ENCODE data around the gene CCDC148.
A peak's percentile ranks its signal among the peaks of the same experiment; 100 is the strongest.
"Not testable (repeated sequence)": the region's sequence is repeated elsewhere in the genome, so short reads cannot be mapped to it uniquely, and the experiment has no call there.

CCDC148 gene

DNA sequence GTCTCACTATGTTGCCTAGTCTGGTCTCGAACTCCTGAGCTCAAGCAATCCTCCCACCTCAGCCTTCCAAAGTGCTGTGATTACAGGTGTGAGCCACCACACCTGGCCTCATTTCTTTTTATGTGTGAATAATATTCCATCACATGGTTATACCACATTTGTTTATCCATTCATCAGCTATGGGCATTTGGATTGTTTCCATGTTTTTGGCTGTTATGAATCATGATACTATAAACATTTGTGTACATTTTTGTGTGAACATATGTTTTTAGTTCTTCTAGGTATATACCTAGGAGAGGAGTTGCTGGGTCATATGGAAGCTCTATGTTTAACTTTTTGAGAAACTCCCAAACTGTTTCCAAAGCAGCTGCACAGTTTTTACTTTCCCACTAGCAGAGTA is 24.6 kb upstream of the CCDC148 start:
- DNase-seq: no peak

DNA sequence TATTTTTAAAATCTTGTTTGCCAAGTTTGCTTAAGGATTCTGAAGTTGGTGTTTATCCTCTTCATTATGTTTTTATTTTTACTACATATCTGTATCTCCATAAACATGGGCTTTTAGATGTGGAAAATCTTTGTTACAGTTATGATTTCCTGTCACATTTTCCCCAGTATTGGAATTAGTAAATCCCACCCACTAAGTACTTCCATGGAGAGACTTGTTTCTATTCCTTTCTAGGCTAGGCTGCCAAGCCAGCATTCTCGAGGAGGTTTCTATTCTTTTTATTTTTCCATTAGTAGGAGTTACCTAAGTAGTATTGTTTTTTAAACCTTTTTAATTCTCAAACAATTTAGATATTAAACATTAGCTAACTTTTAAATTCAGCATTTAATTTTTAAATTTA is 22.3 kb upstream of the CCDC148 start:
- DNase-seq: no peak

DNA sequence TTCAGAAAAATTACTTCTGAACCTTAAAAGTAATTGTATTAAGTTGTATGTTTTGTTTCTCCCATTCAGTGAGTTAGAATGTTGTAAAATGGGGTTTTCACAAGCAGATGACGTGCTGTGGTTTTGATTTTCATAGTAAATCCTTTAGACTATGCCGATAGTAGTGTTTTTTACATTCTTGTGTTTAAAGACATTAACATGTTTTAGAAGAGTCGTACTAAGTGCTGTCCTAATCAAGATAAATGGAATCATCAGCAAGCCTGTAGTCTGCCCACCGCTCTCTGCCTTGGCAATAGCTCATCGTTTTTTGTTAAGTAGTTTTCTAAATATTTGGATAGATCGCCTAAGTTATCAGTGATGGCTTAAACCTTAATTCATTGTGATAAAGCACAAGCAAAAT is 21.7 kb upstream of the CCDC148 start:
- DNase-seq: no peak

DNA sequence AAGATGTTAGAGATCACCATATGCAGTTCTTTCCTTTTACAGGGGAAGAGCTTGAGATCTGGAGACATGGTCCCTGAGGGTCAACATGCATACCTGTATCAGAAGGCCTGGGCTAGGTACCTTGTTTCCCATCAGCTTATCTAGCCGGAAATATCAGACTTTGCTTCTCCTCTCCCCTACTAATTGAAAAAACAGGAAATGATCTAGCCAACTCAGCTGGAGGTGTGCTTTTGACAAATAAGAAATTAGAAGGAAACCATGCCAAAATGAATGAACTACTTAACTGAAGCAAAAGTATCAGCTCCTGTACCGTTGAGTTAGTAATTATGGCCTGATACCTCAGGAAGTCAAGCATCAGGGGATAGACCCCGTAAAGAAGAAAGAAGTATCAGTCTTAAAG is 20.6 kb upstream of the CCDC148 start:
- DNase-seq: no peak

DNA sequence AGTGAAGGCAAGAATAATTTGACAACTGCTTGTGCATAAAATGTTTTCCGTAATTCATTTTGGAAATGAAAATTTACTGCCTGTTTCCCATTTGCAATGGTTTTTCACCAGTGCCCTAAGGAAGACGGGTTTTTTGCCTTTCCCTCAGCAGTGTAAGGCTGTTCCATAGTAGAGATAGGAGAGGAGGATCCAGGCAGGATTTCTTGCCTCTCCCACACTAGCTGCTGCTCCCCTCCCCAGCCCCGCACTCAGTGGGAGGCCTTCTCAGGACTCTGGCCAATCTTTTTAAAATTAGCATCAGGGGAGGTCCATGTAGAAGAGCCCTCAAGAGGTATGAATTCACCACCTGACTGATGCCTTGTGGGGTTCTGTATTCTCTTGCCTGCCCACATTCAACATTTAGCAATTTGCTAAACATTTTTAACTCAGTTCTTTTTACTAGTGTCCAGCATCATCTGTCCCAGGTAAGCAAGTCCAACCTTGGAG is 18.0 kb upstream of the CCDC148 start:
- DNase-seq: not testable (repeated sequence)

DNA sequence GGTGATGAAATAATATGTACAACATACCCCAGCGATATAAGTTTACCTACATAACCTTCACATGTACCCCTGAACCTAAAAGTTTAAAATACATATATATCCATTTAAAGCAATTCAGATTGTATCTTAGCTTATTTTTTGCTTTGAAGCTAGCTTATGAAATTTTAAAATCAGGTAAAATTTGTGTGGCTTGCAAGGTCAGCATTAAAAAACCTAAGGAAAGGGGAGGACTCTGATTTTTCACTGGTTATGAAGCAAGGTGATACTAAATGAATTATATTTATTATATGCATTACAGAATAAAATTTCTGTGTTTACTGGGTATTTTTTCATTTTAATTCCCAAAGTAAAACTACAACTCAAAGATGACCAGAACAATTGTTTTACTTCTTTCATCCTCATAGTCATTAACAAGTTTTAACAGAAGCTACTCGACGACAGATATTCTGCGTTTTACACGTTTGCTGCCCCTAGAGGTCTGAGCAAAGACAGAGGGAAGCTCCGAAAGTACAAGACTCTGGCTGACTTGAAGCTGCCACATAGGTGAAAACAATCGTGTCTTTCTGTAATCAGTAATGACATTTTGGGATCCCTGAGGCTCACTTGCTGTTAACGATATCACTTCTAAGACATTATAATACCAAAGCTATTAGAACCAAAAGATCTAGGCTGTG is 17.3 kb upstream of the CCDC148 start:
- DNase-seq: no peak

DNA sequence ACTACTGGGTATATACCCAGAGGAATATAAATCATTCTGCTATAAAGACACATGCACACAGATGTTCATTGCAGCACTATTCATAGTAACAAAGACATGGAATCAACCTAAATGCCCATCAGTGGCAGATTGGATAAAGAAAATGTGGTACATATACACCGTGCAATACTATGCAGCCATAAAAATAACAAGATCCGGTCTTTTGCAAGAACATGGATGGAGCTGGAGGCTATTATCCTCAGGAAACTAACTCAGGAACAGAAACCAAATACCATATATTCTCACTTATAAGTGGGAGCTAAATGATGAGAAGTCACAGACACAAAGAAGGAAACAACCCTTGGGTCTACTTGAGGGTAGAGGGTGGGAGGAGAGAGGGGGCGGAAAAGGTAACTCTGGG is 16.7 kb upstream of the CCDC148 start:
- not testable (repeated sequence) for DNase-seq

DNA sequence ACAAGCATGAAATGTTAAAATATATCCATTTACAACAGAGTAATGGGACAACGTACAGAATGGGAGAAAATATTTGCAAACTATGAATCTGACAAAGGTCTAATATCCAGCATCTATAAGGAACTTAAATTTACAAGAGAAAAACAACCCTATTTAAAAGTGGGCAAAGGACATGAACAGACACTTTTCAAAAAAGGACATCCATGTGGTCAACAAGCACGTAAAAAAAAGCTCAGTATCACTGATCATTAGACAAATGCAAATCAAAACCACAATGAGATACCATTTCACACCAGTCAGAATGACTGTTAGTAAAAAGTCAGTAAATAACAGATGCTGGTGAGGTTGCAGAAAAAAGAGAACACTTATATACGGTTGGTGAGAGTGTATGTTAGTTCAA is 16.3 kb upstream of the CCDC148 start:
- DNase-seq: not testable (repeated sequence)

DNA sequence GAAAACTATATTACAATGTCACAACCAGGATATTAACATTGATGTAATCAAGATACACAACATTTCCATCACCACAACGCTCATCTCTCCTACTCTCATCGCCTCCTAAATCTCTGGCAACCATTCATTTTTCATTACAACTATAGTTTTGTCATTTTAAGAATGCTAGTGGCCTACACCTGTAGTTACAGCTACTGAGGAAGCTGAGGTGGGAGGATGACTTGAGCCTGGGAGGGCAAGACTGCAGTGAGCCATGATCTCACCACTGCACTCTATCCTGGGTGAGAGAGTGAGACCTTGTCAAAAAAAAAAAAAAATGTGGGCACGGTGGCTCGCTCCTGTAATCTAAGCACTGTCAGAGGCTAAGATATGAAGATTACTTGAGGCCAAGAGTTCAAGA is 10.7 kb upstream of the CCDC148 start:
- DNase-seq: no peak

DNA sequence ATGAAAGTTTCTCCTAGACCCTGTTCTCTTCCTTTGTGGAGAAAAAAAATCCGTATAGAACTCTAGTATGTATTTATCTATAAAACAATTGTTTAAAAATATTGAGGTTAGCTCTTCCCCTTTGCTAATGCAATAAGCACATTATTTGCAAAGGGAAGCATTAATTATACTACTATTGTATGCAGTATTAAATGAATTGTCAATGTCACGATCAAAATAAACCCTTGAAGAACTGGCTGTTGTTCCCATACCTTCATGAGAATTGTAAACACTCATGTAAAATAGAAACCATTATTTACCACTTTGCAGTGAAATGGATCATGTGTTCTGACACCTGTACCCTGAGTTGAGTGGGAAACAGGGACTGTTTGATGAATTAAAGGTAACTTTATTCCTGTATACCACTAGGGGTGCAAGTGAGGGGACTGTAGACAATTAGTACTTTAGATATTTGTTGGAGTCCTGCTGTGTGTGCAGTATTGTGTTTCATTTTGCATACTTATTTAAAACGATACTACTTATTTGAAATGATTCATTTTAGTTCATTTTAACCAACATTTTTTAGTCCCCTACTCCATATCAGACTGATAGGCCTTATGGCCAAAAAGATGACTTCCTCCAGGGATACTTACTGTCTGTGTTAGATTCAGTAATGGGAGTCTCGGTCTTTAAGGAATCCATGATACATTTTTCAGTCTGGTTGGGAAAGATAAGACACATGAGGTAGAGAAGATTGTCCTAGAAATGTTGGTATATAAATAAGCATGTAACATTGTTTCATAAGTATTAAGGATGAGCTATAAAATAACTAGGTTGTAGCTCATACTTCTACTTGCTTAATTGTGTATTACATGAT is 8.1 kb upstream of the CCDC148 start:
- DNase-seq: no peak

DNA sequence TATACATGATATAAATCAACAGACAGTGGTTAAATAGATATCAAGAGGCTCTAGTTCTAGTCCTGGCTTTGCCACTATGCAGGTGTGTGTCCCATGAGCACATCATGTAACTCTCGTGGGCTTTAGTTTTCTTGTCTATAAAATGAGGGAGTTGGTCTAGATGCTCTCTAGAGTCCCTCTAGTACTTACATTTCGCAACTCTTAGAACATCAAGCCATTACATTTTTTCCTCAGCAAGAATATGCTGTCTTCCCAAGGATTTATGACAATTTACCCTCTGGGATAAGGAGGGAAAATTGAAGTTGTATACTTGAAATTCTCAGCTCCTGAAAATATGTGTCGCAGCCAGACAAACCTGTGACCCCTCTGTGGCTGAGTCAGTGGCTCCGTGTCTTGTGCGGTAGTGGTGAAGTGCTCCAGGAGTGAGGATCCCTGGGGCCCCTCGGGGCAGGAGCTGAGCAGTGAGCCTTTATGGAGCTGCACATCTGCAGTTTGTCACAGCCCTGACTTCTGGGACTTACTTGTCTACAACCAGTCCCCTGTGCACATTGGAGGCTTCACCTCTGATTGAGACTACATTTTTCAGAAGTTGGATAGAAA is 7.0 kb upstream of the CCDC148 start:
- DNase-seq: no peak

DNA sequence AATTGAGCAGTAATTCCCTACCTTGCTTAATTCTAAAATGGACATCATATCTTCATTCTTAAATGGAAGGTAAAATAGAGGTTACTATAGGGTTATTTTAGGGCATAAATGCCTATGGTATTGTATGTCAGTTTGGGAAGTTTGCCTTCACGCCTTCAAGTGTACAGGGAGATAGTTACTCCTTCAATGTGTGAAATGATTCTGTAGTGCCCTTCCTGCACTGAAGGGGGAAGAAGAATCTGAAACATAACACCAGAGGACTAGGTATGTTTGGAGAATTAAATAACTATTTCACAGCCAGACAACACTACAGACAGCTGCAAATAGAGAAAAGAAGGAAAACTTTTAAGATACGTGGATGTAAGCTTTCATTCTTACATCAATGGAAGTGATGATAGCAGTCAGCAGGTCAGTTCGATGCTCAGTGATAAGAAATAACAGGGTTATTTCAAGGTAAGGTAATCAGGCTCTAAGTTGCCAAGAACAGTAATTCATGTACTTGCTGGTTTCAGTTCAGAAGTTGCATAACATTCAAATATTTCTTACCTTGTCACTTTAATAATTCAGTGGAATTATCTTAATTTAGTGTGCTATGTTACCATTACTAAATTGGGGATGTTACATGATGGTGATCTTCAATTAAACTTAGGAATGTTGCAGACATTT is 4.2 kb upstream of the CCDC148 start:
- no peak for DNase-seq

DNA sequence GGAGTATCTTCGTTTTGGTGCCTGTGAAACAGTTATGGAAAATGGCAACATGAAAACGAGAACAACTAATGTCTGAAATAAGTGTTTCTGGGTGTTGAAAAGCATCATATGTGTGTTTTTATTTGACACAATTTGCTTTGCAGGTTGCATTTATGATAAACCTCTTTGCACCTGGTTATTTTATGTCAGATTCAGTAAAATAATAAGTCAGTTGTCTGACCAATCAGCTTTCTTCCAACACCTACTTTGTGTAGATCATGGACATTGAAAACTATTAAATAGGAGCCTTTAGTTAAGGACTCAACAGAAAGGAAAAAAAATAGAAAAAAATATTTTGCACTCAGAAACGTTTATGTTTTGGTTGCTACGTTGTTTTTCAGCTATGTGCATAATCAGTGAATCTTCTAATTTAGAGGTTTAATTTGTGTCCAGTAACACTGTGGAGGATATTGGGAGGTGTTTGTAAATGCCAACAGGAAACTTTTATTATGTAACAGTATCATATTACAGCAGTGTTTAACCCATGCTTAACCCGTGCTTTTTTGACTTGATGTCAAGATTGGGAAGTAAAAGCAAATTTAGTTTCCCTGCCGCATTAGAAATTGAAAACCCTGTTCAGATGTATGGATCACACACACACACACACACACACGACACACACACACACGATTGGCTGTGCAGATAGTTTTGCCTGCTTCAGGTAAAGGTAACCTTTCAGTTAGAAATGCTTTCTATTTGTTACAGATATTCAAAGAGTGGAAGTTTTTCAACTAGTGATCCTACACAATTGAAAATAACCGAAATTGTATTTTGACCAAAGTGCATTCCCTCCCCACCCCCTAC is 2.8 kb upstream of the CCDC148 start:
- DNase-seq: no peak

DNA sequence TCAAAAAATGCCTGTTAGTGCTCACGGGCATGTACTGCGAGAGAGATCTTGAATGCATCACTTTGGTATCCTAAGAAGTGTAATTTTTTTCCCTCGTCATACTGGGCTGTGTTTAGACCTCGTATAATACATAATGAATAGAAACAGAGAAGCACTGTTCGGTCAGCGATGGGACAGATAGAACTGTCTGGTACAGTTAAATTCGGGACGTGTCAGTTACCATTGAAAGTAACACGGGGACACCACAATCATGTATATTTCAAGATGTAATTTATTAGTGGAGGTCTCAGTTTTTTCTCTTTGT is 2.0 kb upstream of the CCDC148 start:
- no peak for DNase-seq

DNA sequence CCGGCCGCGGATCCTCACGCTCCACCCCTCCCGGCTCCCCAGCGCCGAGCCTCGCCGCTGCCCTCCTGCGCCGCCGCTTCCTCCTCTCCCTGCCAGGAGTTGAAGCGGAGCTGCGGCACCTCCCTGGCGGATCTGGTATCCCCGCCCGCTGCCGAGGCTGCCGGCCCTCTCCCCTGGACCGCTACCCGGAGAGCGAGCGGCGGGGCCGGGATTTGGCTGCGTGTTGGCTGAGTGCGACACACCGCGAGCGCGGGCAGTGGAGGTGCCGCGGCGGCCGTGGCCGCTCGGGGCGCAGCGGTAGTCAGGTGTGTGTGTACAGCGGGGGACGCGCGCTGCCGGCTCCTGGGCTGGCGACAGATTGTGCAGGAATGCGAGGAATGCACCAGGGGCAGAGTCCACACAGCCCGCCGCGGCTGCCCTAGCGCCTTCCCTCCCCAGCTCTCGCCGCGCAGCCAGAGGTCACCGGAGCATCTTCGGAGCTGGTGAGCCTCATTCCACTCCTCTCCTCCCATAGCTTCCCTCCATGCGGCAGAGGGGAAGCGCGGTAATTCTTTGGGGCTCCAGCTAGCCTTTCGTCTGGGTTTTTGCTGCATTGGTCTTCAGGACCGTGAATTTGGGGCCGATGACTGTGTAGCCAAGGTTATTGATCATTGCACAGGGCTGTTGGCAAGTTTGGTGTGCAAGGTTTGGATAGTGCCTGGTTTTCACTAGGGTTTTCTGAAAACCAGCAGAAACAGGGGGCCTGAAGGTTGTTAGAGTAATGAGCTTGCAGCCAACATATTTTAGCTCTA is 1.5 kb upstream of the CCDC148 start:
- peak; percentile 52 for DNase-seq

DNA sequence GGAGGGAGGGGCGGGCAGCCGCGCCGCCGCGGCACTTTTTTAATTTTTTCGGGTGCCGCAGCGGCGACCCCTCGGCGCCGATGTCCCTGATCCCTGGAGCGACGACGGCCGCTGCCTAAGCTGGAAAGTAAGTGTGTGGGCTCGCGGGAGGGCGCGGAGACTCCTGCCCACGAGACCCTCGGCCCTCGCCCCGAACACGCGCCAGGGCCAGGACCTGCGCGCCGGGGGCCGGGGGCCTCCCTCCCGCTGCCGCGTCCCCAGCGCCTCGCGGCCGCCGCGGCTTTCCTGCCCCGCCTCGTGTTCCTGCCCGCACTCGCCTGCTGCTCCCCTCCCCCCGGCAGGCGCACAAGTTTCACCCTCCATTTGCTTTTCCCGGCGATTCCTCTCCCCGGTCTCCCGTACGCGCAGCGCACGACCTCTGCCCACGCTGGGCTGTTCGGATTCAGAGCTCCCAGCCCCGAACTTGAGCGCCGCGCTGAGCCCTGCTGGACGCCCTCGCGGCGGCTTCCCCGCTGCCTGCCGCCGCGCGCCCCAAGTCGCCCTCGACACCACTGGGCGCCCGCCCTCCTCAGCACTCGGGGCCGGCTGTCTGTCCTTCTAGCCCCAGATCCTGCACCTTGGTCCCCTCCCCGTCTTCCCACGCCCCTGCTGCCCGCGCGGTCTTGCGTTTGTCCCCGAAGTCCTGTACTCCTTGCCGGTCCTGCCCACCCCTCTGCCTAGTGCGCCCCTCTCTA is 706 bp upstream of the CCDC148 start:
- peak; percentile 45 for DNase-seq

DNA sequence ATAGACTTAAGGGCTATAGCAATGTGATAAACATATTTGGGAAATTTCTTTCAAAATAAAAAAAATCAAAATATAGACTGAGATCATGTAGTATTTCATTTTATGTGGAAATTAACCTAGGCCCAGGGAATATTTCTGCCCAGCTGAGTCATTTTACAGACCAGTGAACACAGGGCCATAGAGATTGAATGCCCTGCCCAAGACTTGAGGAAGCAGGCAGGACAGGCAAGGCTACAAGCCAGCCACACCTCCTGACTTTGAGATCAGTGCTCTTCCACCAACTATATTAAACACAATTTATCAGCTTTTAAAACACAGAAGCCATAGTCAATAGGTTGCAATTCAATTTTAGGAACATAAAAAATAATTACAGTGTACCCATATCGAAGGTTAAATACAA is 12.9 kb downstream of the CCDC148 start:
- no peak for DNase-seq

DNA sequence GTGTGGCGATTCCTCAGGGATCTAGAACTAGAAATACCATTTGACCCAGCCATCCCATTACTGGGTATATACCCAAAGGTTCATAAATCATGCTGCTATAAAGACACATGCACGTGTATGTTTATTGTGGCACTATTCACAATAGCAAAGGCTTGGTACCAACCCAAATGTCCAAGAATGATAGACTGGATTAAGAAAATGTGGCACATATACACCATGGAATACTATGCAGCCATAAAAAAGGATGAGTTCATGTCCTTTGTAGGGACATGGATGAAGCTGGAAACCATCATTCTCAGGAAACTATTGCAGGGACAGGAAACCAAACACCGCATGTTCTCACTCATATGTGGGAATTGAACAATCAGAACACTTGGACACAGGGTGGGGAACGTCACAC is 17.5 kb downstream of the CCDC148 start:
- DNase-seq: not testable (repeated sequence)

DNA sequence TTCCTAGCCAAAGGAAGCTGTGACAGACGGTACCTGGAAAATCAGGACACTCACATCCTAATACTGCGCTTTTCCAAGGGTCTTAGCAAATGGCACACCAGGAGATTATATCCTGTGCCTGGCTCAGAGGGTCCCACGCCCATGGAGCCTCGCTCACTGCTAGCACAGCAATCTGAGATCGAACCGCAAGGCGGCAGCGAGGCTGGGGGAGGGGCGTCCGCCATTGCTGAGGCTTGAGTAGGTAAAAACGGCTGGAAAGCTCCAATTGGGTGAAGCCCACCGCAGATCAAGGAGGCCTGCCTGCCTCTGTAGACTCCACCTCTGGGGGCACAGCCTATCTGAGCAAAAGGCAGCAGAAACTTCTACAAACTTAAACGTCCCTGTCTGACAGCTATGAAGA is 22.8 kb downstream of the CCDC148 start:
- DNase-seq: not testable (repeated sequence)

DNA sequence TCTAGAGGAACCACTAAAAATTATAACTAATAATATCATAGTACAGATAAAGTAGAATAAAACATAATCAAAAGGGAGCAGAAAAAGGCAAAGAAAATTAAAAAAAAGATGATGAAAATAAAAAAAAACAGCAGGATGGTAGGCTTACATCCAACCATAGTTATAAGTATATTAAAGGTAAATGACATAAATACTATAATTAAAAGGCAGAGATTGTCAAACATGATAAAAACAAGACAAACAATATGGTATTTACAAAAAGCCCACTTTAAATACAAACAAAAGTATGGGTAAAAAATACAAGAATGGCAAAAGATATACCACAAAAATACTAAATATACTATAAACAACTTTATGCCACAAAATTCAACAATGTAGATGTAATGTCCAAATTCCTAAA is 24.4 kb downstream of the CCDC148 start:
- DNase-seq: no peak

DNA sequence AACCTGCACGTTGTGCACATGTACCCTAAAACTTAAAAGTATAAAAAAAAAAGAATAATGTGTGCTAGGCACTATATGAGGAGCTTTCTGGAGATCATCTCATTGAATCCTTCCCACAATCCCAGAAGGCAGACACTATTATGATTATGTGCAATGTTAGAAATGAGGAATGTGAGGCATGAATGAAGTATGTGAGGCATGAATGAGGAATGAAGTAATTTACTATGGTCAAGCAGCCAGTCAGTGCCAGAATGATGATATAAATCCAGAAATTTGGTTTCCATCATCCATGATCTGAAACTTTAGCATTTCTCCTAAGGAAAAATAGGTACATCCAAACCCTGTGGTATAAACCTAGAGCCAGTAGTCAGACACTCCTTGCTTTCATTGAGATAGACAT is 42.0 kb downstream of the CCDC148 start:
- DNase-seq: no peak

Data from stimulated activated CD4-positive, alpha-beta T cell treated with anti-CD3 and anti-CD28 coated beads, Interleukin-4, amount 100 ng/mL, for 24 hours (primary cell).